ENCODE data around the gene EIF4H.

DNA sequence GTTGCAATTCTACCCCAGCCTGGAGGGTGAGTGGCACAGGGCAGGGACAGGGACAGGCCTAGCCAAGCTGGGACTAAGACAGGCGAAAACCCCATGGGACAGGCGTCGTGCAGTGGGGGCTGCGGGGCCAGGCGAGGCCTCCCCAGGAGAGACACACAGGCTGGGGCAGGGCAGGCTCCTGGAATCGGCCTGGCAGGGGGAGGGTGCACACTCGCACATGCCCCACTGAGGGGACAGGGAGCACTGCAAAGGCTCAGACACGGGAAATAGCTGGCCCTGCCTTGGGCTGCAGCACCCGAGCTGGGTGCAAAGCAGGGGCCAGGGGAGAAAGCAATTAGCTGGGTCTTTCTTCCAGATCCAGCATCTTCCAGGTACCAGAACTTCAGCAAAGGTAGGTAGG lies 46.1 kb downstream of the EIF4H start:
- TF ChIP-seq, protein P1, sequence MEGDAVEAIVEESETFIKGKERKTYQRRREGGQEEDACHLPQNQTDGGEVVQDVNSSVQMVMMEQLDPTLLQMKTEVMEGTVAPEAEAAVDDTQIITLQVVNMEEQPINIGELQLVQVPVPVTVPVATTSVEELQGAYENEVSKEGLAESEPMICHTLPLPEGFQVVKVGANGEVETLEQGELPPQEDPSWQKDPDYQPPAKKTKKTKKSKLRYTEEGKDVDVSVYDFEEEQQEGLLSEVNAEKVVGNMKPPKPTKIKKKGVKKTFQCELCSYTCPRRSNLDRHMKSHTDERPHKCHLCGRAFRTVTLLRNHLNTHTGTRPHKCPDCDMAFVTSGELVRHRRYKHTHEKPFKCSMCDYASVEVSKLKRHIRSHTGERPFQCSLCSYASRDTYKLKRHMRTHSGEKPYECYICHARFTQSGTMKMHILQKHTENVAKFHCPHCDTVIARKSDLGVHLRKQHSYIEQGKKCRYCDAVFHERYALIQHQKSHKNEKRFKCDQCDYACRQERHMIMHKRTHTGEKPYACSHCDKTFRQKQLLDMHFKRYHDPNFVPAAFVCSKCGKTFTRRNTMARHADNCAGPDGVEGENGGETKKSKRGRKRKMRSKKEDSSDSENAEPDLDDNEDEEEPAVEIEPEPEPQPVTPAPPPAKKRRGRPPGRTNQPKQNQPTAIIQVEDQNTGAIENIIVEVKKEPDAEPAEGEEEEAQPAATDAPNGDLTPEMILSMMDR (IDR thresholded peaks at IDR 0.05): no peak
- TF ChIP-seq ZFX (IDR thresholded peaks at IDR 0.05; ENCODE audit: borderline replicate concordance): no peak
